ENCODE measurements around the gene COBL. TPM values are rescaled to one million over a fixed set of nuclear protein-coding genes. Genes with fewer than 3 reads are reported as not detected.
"Not testable (repeated sequence)": the region's sequence is repeated elsewhere in the genome, so short reads cannot be mapped to it uniquely, and the experiment has no call there.

COBL gene
- total and polyA plus RNA-seq, 2 donors (not counting 3 experiments of a cell fraction or from before 2014, with no cell fraction given): 0.11 TPM; not detected in 1

- ChIA-PET POLR2A (no interaction called here), CTCF (no interaction called here)
- FAIRE-seq: no peak
- H3K4me1 ChIP-seq (ENCODE audit: control insufficient read depth, extremely low read depth, insufficient read depth, low read length): no peaks in the 10 kb centered on the region
- no peaks in the 10 kb centered on the region for H4K20me1 ChIP-seq (replicated peaks; ENCODE audit: control insufficient read depth, extremely low read depth, insufficient read depth, low read length)
- H3K27me3 ChIP-seq (ENCODE audit: control insufficient read depth in 2 of 2, insufficient read depth in 2 of 2, low read length in 2 of 2): no peaks in the 10 kb centered on the region
- DNase-seq (ENCODE audit: low read depth, low spot score): no peak
- intact Hi-C loops (cut with micrococcal nuclease): no loop called here
- no peak overlapping the region for H3K4me3 ChIP-seq (replicated peaks in 1 of 3; ENCODE audit: insufficient read depth in 1 of 3, low read depth in 1 of 3, low read length in 3 of 3)
- no peak overlapping the region for H3K9ac ChIP-seq (replicated peaks; ENCODE audit: extremely low read depth, insufficient read depth, low read length)
- BruUV-seq (replicated peaks): no TSS peak
- H3K4me2 ChIP-seq (ENCODE audit: insufficient read depth, low read length): no peak overlapping the region
- H3K79me2 ChIP-seq (ENCODE audit: control insufficient read depth, insufficient read depth, low read length): no peaks in the 10 kb centered on the region
- H3K36me3 ChIP-seq (ENCODE audit: control insufficient read depth in 2 of 2, extremely low read depth in 1 of 2, insufficient read depth in 2 of 2, low read length in 2 of 2): no peaks in the 10 kb centered on the region
- no peak overlapping the region for H2AFZ ChIP-seq (ENCODE audit: low read depth, low read length)
- H3K27ac ChIP-seq (ENCODE audit: insufficient read depth, low read depth, low read length): no peak overlapping the region
- dilution Hi-C loops (cut with MboI; ENCODE audit: extremely low pct_ligation_motif_present, low sequenced_read_pairs): no loop called here
- H3K9me1 ChIP-seq (replicated peaks; ENCODE audit: control insufficient read depth, extremely low read depth, insufficient read depth, low read length): no peaks in the 10 kb centered on the region
- TF ChIP-seq FOS (IDR thresholded peaks at IDR 0.05; ENCODE audit: borderline replicate concordance, insufficient read depth, low read length) (no peak), MYC (IDR thresholded peaks at IDR 0.05; ENCODE audit: low read depth, low read length) (no peak), MAX (IDR thresholded peaks at IDR 0.05; ENCODE audit: insufficient read depth, insufficient read length) (no peak), POLR2A (IDR thresholded peaks at IDR 0.05; ENCODE audit: low read depth, low read length) (no peak), EZH2 (IDR thresholded peaks at IDR 0.05; ENCODE audit: borderline replicate concordance, low read depth, low read length, severe bottlenecking) (no peak), CTCF (IDR thresholded peaks at IDR 0.05; ENCODE audit: extremely low read depth in 1 of 2, insufficient read depth in 1 of 2, low read depth in 1 of 2, low read length in 2 of 2) (no peak), POLR2AphosphoS5 (IDR thresholded peaks at IDR 0.05; ENCODE audit: insufficient read depth, low read depth, low read length) (no peak), JUN (IDR thresholded peaks at IDR 0.05; ENCODE audit: borderline replicate concordance, insufficient read depth, insufficient read length, low read depth) (no peak), GATA2 (IDR thresholded peaks at IDR 0.05; ENCODE audit: insufficient read depth, insufficient read length, low read depth, low read length) (no peak)
- no peaks in the 10 kb centered on the region for H3K9me3 ChIP-seq (replicated peaks; ENCODE audit: control insufficient read depth, insufficient read depth, low read length)
Observed at GRCh38 chr7:51209426-51209825, 107.2 kb downstream of the COBL start.

- H3K4me2 ChIP-seq (ENCODE audit: insufficient read depth, low read length); H3K27ac ChIP-seq (ENCODE audit: insufficient read depth, low read depth, low read length); FAIRE-seq; H3K4me3 ChIP-seq (replicated peaks in 1 of 3; ENCODE audit: insufficient read depth in 1 of 3, low read depth in 1 of 3, low read length in 3 of 3); H3K36me3 ChIP-seq (ENCODE audit: control insufficient read depth in 2 of 2, extremely low read depth in 1 of 2, insufficient read depth in 2 of 2, low read length in 2 of 2); BruUV-seq (replicated peaks); H2AFZ ChIP-seq (ENCODE audit: low read depth, low read length); H3K9ac ChIP-seq (replicated peaks; ENCODE audit: extremely low read depth, insufficient read depth, low read length); H4K20me1 ChIP-seq (replicated peaks; ENCODE audit: control insufficient read depth, extremely low read depth, insufficient read depth, low read length); H3K9me3 ChIP-seq (replicated peaks; ENCODE audit: control insufficient read depth, insufficient read depth, low read length); H3K27me3 ChIP-seq (ENCODE audit: control insufficient read depth in 2 of 2, insufficient read depth in 2 of 2, low read length in 2 of 2); H3K9me1 ChIP-seq (replicated peaks; ENCODE audit: control insufficient read depth, extremely low read depth, insufficient read depth, low read length); H3K79me2 ChIP-seq (ENCODE audit: control insufficient read depth, insufficient read depth, low read length); POLR2A ChIA-PET; H3K4me1 ChIP-seq (ENCODE audit: control insufficient read depth, extremely low read depth, insufficient read depth, low read length); dilution Hi-C loops (cut with MboI; ENCODE audit: extremely low pct_ligation_motif_present, low sequenced_read_pairs); DNase-seq (ENCODE audit: low read depth, low spot score); CTCF ChIA-PET; intact Hi-C loops (cut with micrococcal nuclease): not testable (repeated sequence)
Observed at GRCh38 chr7:51208125-51208524, 108.5 kb downstream of the COBL start.
